ENCODE measurements around the gene UBN1.

UBN1 gene

DNA sequence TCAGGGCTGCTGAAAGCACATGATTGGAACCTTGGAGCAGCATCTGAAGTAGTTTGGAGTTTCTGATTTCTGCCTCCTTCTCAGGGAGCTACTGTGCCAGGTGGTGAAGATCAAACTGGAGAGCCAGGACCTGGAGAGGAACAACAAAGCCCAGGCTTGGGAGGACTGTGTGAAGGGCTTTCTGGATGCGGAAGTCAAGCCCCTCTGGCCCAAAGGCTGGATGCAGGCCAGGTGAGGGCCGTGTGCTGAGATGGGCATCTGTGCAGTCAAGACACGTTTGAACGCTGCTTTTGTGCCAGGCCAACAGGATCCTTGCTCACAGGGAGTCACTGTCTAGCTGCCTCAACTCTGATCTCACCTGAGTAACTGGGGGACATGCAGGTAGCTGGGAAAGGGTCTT is 23.8 kb downstream of the UBN1 start:
- H3K9me3 ChIP-seq (ENCODE audit: insufficient read depth, low read length, severe bottlenecking) = no peaks in the 10 kb centered on the region
- TF ChIP-seq EZH2 (IDR thresholded peaks at IDR 0.05; ENCODE audit: borderline replicate concordance, low read depth, low read length, severe bottlenecking) = no peak
- TF ChIP-seq, protein P1, sequence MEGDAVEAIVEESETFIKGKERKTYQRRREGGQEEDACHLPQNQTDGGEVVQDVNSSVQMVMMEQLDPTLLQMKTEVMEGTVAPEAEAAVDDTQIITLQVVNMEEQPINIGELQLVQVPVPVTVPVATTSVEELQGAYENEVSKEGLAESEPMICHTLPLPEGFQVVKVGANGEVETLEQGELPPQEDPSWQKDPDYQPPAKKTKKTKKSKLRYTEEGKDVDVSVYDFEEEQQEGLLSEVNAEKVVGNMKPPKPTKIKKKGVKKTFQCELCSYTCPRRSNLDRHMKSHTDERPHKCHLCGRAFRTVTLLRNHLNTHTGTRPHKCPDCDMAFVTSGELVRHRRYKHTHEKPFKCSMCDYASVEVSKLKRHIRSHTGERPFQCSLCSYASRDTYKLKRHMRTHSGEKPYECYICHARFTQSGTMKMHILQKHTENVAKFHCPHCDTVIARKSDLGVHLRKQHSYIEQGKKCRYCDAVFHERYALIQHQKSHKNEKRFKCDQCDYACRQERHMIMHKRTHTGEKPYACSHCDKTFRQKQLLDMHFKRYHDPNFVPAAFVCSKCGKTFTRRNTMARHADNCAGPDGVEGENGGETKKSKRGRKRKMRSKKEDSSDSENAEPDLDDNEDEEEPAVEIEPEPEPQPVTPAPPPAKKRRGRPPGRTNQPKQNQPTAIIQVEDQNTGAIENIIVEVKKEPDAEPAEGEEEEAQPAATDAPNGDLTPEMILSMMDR (IDR thresholded peaks at IDR 0.05; ENCODE audit: borderline replicate concordance, extremely low read depth, low read length, poor library complexity, severe bottlenecking) = no peak
- peaks cover 86% of the 10 kb centered on the region for H3K36me3 ChIP-seq (ENCODE audit: insufficient read depth, low read length)
- peaks cover 32% of the 10 kb centered on the region for H3K79me2 ChIP-seq (ENCODE audit: insufficient read depth, low read length)
- ATAC-seq (ENCODE audit: insufficient read depth, low read depth) (no peak), DNase-seq (no peak)
- H3K27me3 ChIP-seq (ENCODE audit: insufficient read depth, low read length, poor library complexity) = no peaks in the 10 kb centered on the region
- H4K20me1 ChIP-seq (ENCODE audit: insufficient read depth, low read length) = peaks cover 42% of the 10 kb centered on the region
- H2AFZ ChIP-seq (ENCODE audit: low read depth, low read length) = no peak overlapping the region
- no peaks in the 10 kb centered on the region for H3K4me1 ChIP-seq (ENCODE audit: insufficient read depth, low read length)
- no peak overlapping the region for H3K4me3 ChIP-seq (ENCODE audit: low read depth in 1 of 2, low read length in 2 of 2)
- no peak overlapping the region for H3K27ac ChIP-seq (ENCODE audit: low read length)
- no peak overlapping the region for H3K4me2 ChIP-seq (ENCODE audit: insufficient read depth, low read length)
- H3K9ac ChIP-seq (ENCODE audit: low read depth, low read length) = no peak overlapping the region

GRCh38 chr16:4873091-4873490 is 25.8 kb downstream of the UBN1 start:
- Histone ChIP-seq H3K27ac (ENCODE audit: low read length) (no peak overlapping the region), H3K79me2 (ENCODE audit: insufficient read depth, low read length) (peaks cover 12% of the 10 kb centered on the region; the same call in 1 of the 2 replicates), H2AFZ (ENCODE audit: low read depth, low read length) (no peak overlapping the region), H4K20me1 (ENCODE audit: insufficient read depth, low read length) (peaks cover 33% of the 10 kb centered on the region), H3K9ac (ENCODE audit: low read depth, low read length) (no peak overlapping the region), H3K36me3 (ENCODE audit: insufficient read depth, low read length) (peaks cover 89% of the 10 kb centered on the region), H3K4me3 (ENCODE audit: low read depth in 1 of 2, low read length in 2 of 2) (no peak overlapping the region), H3K4me2 (ENCODE audit: insufficient read depth, low read length) (no peak overlapping the region), H3K4me1 (ENCODE audit: insufficient read depth, low read length) (no peaks in the 10 kb centered on the region), H3K27me3 (ENCODE audit: insufficient read depth, low read length, poor library complexity) (no peaks in the 10 kb centered on the region), H3K9me3 (ENCODE audit: insufficient read depth, low read length, severe bottlenecking) (no peaks in the 10 kb centered on the region)
- no peak for TF ChIP-seq EZH2 (IDR thresholded peaks at IDR 0.05; ENCODE audit: borderline replicate concordance, low read depth, low read length, severe bottlenecking)
- TF ChIP-seq, protein P1 (IDR thresholded peaks at IDR 0.05; ENCODE audit: borderline replicate concordance, extremely low read depth, low read length, poor library complexity, severe bottlenecking) = no peak
- no peak for ATAC-seq (ENCODE audit: insufficient read depth, low read depth)
- DNase-seq = no peak

DNA sequence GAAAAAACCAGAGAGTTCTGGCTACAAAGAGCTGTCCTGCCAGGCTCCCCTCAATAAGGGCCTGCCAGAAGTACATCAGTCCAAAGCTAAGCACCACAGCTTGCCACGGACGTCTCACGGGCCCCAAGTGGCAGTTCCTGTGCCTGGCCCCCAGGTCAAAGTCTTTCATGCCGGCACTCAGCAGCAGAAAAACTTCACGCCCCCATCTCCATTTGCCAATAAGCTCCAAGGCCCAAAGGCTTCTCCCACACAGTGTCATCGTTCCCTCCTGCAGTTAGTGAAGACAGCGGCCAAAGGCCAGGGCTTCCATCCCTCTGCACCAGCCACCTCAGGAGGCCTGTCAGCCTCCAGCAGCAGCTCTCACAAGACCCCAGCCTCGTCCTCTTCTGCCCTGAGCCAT is 27.4 kb downstream of the UBN1 start:
- no peak overlapping the region for H3K4me2 ChIP-seq (ENCODE audit: insufficient read depth, low read length)
- DNase-seq = no peak
- H3K79me2 ChIP-seq (ENCODE audit: insufficient read depth, low read length) = no peaks in the 10 kb centered on the region
- H3K27ac ChIP-seq (ENCODE audit: low read length) = no peak overlapping the region
- no peak overlapping the region for H3K4me3 ChIP-seq (ENCODE audit: low read depth in 1 of 2, low read length in 2 of 2)
- peaks cover 21% of the 10 kb centered on the region for H4K20me1 ChIP-seq (ENCODE audit: insufficient read depth, low read length)
- TF ChIP-seq EZH2 (IDR thresholded peaks at IDR 0.05; ENCODE audit: borderline replicate concordance, low read depth, low read length, severe bottlenecking) = no peak
- TF ChIP-seq, protein P1 (IDR thresholded peaks at IDR 0.05; ENCODE audit: borderline replicate concordance, extremely low read depth, low read length, poor library complexity, severe bottlenecking) = no peak
- H3K4me1 ChIP-seq (ENCODE audit: insufficient read depth, low read length) = no peaks in the 10 kb centered on the region
- H2AFZ ChIP-seq (ENCODE audit: low read depth, low read length) = no peak overlapping the region
- no peaks in the 10 kb centered on the region for H3K27me3 ChIP-seq (ENCODE audit: insufficient read depth, low read length, poor library complexity)
- no peak for ATAC-seq (ENCODE audit: insufficient read depth, low read depth)
- peaks cover 89% of the 10 kb centered on the region for H3K36me3 ChIP-seq (ENCODE audit: insufficient read depth, low read length)
- H3K9ac ChIP-seq (ENCODE audit: low read depth, low read length) = no peak overlapping the region
- no peaks in the 10 kb centered on the region for H3K9me3 ChIP-seq (ENCODE audit: insufficient read depth, low read length, severe bottlenecking)

Data from DND-41 (cell line).